EL (cell line): ENCODE results near the gene GLRA1.
"Not testable (repeated sequence)": the region's sequence is repeated elsewhere in the genome, so short reads cannot be mapped to it uniquely, and the experiment has no call there.

Experiments used
- DNase-seq: peaks from one replicate; pipeline ENCODE4 v3.0.0-alpha.2; 2016

Gene GLRA1

GRCh38 chr5:151881621-151882225, 42.9 kb downstream of the GLRA1 start:
- DNase-seq = no peak

- DNase-seq = no peak
Measured at GRCh38 chr5:151880324-151880723, 44.3 kb downstream of the GLRA1 start.

- no peak for DNase-seq
Measured at GRCh38 chr5:151873701-151874100, 51.0 kb downstream of the GLRA1 start.

GRCh38 chr5:151872701-151873100, 52.0 kb downstream of the GLRA1 start:
- no peak for DNase-seq

GRCh38 chr5:151870820-151871219, 53.8 kb downstream of the GLRA1 start:
- peak; percentile 97 for DNase-seq

- no peak for DNase-seq
Measured at GRCh38 chr5:151870271-151870670, 54.4 kb downstream of the GLRA1 start.

GRCh38 chr5:151869843-151870242, 54.8 kb downstream of the GLRA1 start:
- no peak for DNase-seq

GRCh38 chr5:151868451-151868850, 56.2 kb downstream of the GLRA1 start:
- DNase-seq = no peak

GRCh38 chr5:151864061-151864748, 60.4 kb downstream of the GLRA1 start:
- no peak for DNase-seq

GRCh38 chr5:151863566-151863965, 61.1 kb downstream of the GLRA1 start:
- DNase-seq = peak; percentile 13

- DNase-seq = no peak
Measured at GRCh38 chr5:151862811-151863472, 61.7 kb downstream of the GLRA1 start.

GRCh38 chr5:151860867-151861266, 63.8 kb downstream of the GLRA1 start:
- DNase-seq = not testable (repeated sequence)

- no peak for DNase-seq
Measured at GRCh38 chr5:151856861-151857260, 67.8 kb downstream of the GLRA1 start.

- DNase-seq = no peak
Measured at GRCh38 chr5:151855701-151856100, 69.0 kb downstream of the GLRA1 start.

GRCh38 chr5:151847871-151848270, 76.8 kb downstream of the GLRA1 start:
- no peak for DNase-seq

- DNase-seq = no peak
Measured at GRCh38 chr5:151846765-151847164, 77.9 kb downstream of the GLRA1 start.

- DNase-seq = not testable (repeated sequence)
Measured at GRCh38 chr5:151832843-151833242, 91.8 kb downstream of the GLRA1 start.

- DNase-seq = no peak
Measured at GRCh38 chr5:151829370-151829769, 95.3 kb downstream of the GLRA1 start.

GRCh38 chr5:151825445-151825844, 99.2 kb downstream of the GLRA1 start:
- peak; percentile 67 for DNase-seq

- no peak for DNase-seq
Measured at GRCh38 chr5:151822141-151822540, 102.5 kb downstream of the GLRA1 start.

- no peak for DNase-seq
Measured at GRCh38 chr5:151820903-151821302, 103.7 kb downstream of the GLRA1 start.

- DNase-seq = no peak
Measured at GRCh38 chr5:151820271-151820670, 104.4 kb downstream of the GLRA1 start.

GRCh38 chr5:151819830-151820229, 104.8 kb downstream of the GLRA1 start:
- no peak for DNase-seq

GRCh38 chr5:151815051-151815450, 109.6 kb downstream of the GLRA1 start:
- no peak for DNase-seq
